HepG2 (cell line): Measurements from ENCODE around the gene OPA3. TPM values are rescaled to one million over a fixed set of nuclear protein-coding genes. Genes with fewer than 3 reads are reported as not detected.

Source experiments
- ATAC-seq: fragments of 200-7000 bp; cut with Tn5 transposase; 3 replicates; pipeline ENCODE4 v1.9.1; 2020; ENCODE audit warnings: mild to moderate bottlenecking, moderate library complexity
- BruUV-seq: library from RNA; stranded (reverse); fragments of 400-500 nt; replicated peaks from 2 replicates; lab custom pipeline; 2021; lab: Mats Ljungman, UMichigan
- CTCF ChIA-PET: fragments of 300-600 bp; formaldehyde crosslinking; extraction: SDS; loops from one replicate; lab custom pipeline; 2021; ENCODE audit warnings: low total read pairs, inconsistent platforms, low intra/inter-chr PET ratio; lab: Yijun Ruan, JAX
- POLR2A ChIA-PET: fragments of 350-600 bp; sonication (Branson Sonifier 250); formaldehyde crosslinking; loops from one replicate; lab custom pipeline; 2020; ENCODE audit warnings: antibody characterized with exemption, inconsistent platforms; lab: Yijun Ruan, JAX
- DNase-seq: peaks from one replicate; pipeline ENCODE4 v3.0.0-alpha.2; 2015; ENCODE audit warnings: low spot score
- FAIRE-seq: peaks from 3 replicates; lab custom pipeline; 2011; peaks lifted over from hg19 to GRCh38; lab: Jason Lieb, UNC
- H2AFZ ChIP-seq: one replicate; pipeline ENCODE4 v1.6.1; 2011; ENCODE audit warnings: low read length, inconsistent platforms
- H3K27ac ChIP-seq: fragments of 300-600 bp; 3 replicates; pipeline ENCODE4 v1.8.0; 2011; ENCODE audit warnings: mixed run types, mild to moderate bottlenecking, mixed read lengths, low read length, inconsistent platforms; ENCODE audit not compliant: insufficient read depth; ENCODE audit errors: extremely low read length
- H3K27me3 ChIP-seq, 2 experiments: fragments of 200-600 bp in 1 of 2; 2 replicates in 1 of 2; 3 replicates in 1 of 2; pipeline versions ENCODE4 v1.6.0 to v1.8.0; 2011; ENCODE audit warnings: low read length in 2 of 2, mild to moderate bottlenecking in 2 of 2, moderate library complexity in 2 of 2, inconsistent platforms in 1 of 2; ENCODE audit not compliant: insufficient read depth in 2 of 2, control insufficient read depth in 1 of 2
- H3K36me3 ChIP-seq, 2 experiments: fragments of 200-600 bp in 1 of 2; replicated peaks in 1 of 2; 2 replicates in 1 of 2; 3 replicates in 1 of 2; pipeline versions ENCODE4 v1.5.1 to v1.8.0; 2011; ENCODE audit warnings: low read length in 2 of 2, inconsistent platforms in 1 of 2; ENCODE audit not compliant: insufficient read depth in 2 of 2, control insufficient read depth in 1 of 2
- H3K4me1 ChIP-seq: 2 replicates; pipeline ENCODE4 v1.5.1; 2012; ENCODE audit warnings: low read length, inconsistent platforms; ENCODE audit not compliant: insufficient read depth
- H3K4me2 ChIP-seq: 2 replicates; pipeline ENCODE4 v1.6.0; 2011; ENCODE audit warnings: low read depth, low read length, inconsistent platforms
- H3K4me3 ChIP-seq, 3 experiments: fragments of 200-600 bp in 1 of 3; sonication (generic), shearing (Covaris generic) in 1 of 3; replicated peaks in 1 of 3; 2 replicates each; pipeline ENCODE4 v1.5.1; 2011 to 2016; ENCODE audit warnings: low read length in 3 of 3, inconsistent platforms in 2 of 3, low read depth in 2 of 3, mild to moderate bottlenecking in 2 of 3, control low read depth in 1 of 3, mixed read lengths in 1 of 3; ENCODE audit not compliant: insufficient read depth in 1 of 3
- H3K79me2 ChIP-seq: one replicate; pipeline ENCODE4 v1.6.1; 2011; ENCODE audit warnings: low read length, inconsistent platforms; ENCODE audit not compliant: insufficient read depth
- H3K9ac ChIP-seq: 2 replicates; pipeline ENCODE4 v1.6.0; 2011; ENCODE audit warnings: mild to moderate bottlenecking, low read depth, low read length, inconsistent platforms; ENCODE audit not compliant: insufficient read depth
- H3K9me3 ChIP-seq: 2 replicates; pipeline ENCODE4 v1.5.1; 2012; ENCODE audit warnings: mild to moderate bottlenecking, low read length
- H4K20me1 ChIP-seq: 2 replicates; pipeline ENCODE4 v1.6.0; 2011; ENCODE audit warnings: inconsistent platforms, mild to moderate bottlenecking, low read length, moderate library complexity; ENCODE audit not compliant: insufficient read depth
- NFYB ChIP-seq: sonication (generic); formaldehyde crosslinking; IDR thresholded peaks from 2 replicates; pipeline ENCODE4 v1.4.0; 2020; ENCODE audit warnings: missing genetic modification reagents
- ZNF274 ChIP-seq: sonication (generic); formaldehyde crosslinking; IDR thresholded peaks from 2 replicates; pipeline ENCODE4 v1.5.1; 2020; ENCODE audit warnings: mild to moderate bottlenecking, missing genetic modification reagents
- ZNF572 ChIP-seq: sonication (generic); formaldehyde crosslinking; IDR thresholded peaks from 2 replicates; pipeline ENCODE4 v1.5.1; 2020; ENCODE audit warnings: mild to moderate bottlenecking, missing genetic modification reagents
- WGBS: methylation state at CpG from one replicate; pipeline ENCODE4 v1.1.6; 2017; ENCODE audit warnings: low lambda C conversion rate; 5-methylcytosine and 5-hydroxymethylcytosine counted together
- in situ Hi-C: cut with HindIII; loops from 2 replicates; pipeline ENCODE4 v1.10.0; 2017; ENCODE audit warnings: low pct_unique_long_range_greater_than_20kb; ENCODE audit not compliant: extremely low pct_ligation_motif_present
- intact Hi-C: fragments of 100-400 bp; cut with micrococcal nuclease; formaldehyde crosslinking; loops from one replicate; pipeline ENCODE4 v1.10.0; 2022; ENCODE audit not compliant: unreplicated experiment
- polyA plus RNA-seq, 8 experiments: library from polyadenylated mRNA; depleted of rRNA in 3 of 8; stranded (reverse) in 7 of 8; unstranded in 1 of 8; fragments of >200 nt; fragmentation: Illumina TruSeq in 4 of 8; extraction: Trizol in 4 of 8; gene quantifications; 2 replicates each; pipeline versions ENCODE4 v1.2.1 to v1.2.3, GENCODE V29; 2011 to 2016; ENCODE audit warnings: low read depth in 4 of 8, missing spikeins in 1 of 8, mixed read lengths in 1 of 8; ENCODE audit not compliant: insufficient read depth in 1 of 8
- total RNA-seq, 5 experiments: library from RNA; depleted of rRNA; stranded (reverse); fragments of >200 nt; fragmentation: Illumina TruSeq; extraction: Trizol; gene quantifications; 2 replicates each; pipeline ENCODE4 v1.2.3, GENCODE V29; 2016; ENCODE audit warnings: low read depth in 1 of 5
- TF ChIP-seq, protein P1 (sequence below): sonication (generic); formaldehyde crosslinking; conservative IDR thresholded peaks from 2 replicates; pipeline ENCODE4 v1.8.0; 2022; ENCODE audit warnings: mild to moderate bottlenecking, moderate library complexity, missing genetic modification reagents
- TF ChIP-seq, protein P2 (sequence below): sonication (generic); formaldehyde crosslinking; IDR thresholded peaks from 2 replicates; pipeline ENCODE4 v1.4.0; 2020; ENCODE audit warnings: mild to moderate bottlenecking, missing genetic modification reagents
- TF ChIP-seq, protein P3 (sequence below): sonication (generic); formaldehyde crosslinking; IDR thresholded peaks from 2 replicates; pipeline ENCODE4 v1.9.0; 2021; ENCODE audit warnings: mild to moderate bottlenecking, missing genetic modification reagents
- TF ChIP-seq, protein P4 (sequence below): sonication (generic); formaldehyde crosslinking; IDR thresholded peaks from 2 replicates; pipeline ENCODE4 v1.4.0; 2020; ENCODE audit warnings: mild to moderate bottlenecking, missing genetic modification reagents, borderline replicate concordance

Gene OPA3
- total and polyA plus RNA-seq, 2 of the 13 experiments (the other 11 are each of a cell fraction or from before 2014, with no cell fraction given): 8.3 to 17.7 TPM

DNA sequence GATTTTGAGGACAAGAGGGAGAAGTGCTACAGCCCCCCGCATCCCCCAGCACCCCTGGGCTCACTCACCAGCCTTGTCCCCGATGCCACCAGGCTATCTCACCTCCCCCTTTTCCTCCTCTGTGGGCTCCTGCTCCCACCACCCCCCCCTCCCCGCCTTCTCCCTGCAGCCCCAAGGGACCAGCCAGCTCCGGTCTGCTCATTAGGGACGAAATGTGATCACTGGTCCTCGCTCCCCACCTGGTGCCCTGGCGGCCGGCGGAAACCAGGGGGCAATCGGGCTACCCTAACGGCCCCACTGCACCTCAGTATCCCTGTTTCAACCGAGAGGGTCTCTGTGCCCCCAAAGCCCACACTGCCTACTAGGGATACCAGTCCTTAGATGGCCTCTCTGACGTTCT lies 14.7 kb upstream of the OPA3 start:
- ChIA-PET CTCF (no interaction called here), POLR2A (interaction anchor here (1.1 kb wide), 1 partner anchor 15 kb away, joined by 3 read pairs; the partner anchor contains the start of gene OPA3)
- WGBS: 5% methylated on average over 12 of the region's 13 CpGs
- Histone ChIP-seq H3K36me3 (no peaks in the 10 kb centered on the region), H3K4me1 (no peaks in the 10 kb centered on the region), H3K4me2 (no peak overlapping the region), H3K27me3 (peaks cover 7 to 61% of the 10 kb centered on the region in 2 experiments), H2AFZ (no peak overlapping the region), H4K20me1 (no peaks in the 10 kb centered on the region), H3K27ac (no peak overlapping the region), H3K79me2 (no peaks in the 10 kb centered on the region)
- DNase-seq: no peak
- TF ChIP-seq, protein P1, sequence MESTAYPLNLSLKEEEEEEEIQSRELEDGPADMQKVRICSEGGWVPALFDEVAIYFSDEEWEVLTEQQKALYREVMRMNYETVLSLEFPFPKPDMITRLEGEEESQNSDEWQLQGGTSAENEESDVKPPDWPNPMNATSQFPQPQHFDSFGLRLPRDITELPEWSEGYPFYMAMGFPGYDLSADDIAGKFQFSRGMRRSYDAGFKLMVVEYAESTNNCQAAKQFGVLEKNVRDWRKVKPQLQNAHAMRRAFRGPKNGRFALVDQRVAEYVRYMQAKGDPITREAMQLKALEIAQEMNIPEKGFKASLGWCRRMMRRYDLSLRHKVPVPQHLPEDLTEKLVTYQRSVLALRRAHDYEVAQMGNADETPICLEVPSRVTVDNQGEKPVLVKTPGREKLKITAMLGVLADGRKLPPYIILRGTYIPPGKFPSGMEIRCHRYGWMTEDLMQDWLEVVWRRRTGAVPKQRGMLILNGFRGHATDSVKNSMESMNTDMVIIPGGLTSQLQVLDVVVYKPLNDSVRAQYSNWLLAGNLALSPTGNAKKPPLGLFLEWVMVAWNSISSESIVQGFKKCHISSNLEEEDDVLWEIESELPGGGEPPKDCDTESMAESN (CRISPR knock-in tag): no peak
- TF ChIP-seq ZNF274 (CRISPR knock-in tag): no peak
- TF ChIP-seq, protein P2, sequence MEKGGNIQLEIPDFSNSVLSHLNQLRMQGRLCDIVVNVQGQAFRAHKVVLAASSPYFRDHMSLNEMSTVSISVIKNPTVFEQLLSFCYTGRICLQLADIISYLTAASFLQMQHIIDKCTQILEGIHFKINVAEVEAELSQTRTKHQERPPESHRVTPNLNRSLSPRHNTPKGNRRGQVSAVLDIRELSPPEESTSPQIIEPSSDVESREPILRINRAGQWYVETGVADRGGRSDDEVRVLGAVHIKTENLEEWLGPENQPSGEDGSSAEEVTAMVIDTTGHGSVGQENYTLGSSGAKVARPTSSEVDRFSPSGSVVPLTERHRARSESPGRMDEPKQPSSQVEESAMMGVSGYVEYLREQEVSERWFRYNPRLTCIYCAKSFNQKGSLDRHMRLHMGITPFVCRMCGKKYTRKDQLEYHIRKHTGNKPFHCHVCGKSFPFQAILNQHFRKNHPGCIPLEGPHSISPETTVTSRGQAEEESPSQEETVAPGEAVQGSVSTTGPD (CRISPR knock-in tag): no peak
- TF ChIP-seq, protein P3, sequence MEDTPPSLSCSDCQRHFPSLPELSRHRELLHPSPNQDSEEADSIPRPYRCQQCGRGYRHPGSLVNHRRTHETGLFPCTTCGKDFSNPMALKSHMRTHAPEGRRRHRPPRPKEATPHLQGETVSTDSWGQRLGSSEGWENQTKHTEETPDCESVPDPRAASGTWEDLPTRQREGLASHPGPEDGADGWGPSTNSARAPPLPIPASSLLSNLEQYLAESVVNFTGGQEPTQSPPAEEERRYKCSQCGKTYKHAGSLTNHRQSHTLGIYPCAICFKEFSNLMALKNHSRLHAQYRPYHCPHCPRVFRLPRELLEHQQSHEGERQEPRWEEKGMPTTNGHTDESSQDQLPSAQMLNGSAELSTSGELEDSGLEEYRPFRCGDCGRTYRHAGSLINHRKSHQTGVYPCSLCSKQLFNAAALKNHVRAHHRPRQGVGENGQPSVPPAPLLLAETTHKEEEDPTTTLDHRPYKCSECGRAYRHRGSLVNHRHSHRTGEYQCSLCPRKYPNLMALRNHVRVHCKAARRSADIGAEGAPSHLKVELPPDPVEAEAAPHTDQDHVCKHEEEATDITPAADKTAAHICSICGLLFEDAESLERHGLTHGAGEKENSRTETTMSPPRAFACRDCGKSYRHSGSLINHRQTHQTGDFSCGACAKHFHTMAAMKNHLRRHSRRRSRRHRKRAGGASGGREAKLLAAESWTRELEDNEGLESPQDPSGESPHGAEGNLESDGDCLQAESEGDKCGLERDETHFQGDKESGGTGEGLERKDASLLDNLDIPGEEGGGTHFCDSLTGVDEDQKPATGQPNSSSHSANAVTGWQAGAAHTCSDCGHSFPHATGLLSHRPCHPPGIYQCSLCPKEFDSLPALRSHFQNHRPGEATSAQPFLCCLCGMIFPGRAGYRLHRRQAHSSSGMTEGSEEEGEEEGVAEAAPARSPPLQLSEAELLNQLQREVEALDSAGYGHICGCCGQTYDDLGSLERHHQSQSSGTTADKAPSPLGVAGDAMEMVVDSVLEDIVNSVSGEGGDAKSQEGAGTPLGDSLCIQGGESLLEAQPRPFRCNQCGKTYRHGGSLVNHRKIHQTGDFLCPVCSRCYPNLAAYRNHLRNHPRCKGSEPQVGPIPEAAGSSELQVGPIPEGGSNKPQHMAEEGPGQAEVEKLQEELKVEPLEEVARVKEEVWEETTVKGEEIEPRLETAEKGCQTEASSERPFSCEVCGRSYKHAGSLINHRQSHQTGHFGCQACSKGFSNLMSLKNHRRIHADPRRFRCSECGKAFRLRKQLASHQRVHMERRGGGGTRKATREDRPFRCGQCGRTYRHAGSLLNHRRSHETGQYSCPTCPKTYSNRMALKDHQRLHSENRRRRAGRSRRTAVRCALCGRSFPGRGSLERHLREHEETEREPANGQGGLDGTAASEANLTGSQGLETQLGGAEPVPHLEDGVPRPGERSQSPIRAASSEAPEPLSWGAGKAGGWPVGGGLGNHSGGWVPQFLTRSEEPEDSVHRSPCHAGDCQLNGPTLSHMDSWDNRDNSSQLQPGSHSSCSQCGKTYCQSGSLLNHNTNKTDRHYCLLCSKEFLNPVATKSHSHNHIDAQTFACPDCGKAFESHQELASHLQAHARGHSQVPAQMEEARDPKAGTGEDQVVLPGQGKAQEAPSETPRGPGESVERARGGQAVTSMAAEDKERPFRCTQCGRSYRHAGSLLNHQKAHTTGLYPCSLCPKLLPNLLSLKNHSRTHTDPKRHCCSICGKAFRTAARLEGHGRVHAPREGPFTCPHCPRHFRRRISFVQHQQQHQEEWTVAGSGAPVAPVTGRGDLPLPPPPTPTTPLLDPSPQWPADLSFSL: no peak
- TF ChIP-seq NFYB (CRISPR knock-in tag): no peak
- TF ChIP-seq ZNF572 (CRISPR knock-in tag): no peak
- TF ChIP-seq, protein P4, sequence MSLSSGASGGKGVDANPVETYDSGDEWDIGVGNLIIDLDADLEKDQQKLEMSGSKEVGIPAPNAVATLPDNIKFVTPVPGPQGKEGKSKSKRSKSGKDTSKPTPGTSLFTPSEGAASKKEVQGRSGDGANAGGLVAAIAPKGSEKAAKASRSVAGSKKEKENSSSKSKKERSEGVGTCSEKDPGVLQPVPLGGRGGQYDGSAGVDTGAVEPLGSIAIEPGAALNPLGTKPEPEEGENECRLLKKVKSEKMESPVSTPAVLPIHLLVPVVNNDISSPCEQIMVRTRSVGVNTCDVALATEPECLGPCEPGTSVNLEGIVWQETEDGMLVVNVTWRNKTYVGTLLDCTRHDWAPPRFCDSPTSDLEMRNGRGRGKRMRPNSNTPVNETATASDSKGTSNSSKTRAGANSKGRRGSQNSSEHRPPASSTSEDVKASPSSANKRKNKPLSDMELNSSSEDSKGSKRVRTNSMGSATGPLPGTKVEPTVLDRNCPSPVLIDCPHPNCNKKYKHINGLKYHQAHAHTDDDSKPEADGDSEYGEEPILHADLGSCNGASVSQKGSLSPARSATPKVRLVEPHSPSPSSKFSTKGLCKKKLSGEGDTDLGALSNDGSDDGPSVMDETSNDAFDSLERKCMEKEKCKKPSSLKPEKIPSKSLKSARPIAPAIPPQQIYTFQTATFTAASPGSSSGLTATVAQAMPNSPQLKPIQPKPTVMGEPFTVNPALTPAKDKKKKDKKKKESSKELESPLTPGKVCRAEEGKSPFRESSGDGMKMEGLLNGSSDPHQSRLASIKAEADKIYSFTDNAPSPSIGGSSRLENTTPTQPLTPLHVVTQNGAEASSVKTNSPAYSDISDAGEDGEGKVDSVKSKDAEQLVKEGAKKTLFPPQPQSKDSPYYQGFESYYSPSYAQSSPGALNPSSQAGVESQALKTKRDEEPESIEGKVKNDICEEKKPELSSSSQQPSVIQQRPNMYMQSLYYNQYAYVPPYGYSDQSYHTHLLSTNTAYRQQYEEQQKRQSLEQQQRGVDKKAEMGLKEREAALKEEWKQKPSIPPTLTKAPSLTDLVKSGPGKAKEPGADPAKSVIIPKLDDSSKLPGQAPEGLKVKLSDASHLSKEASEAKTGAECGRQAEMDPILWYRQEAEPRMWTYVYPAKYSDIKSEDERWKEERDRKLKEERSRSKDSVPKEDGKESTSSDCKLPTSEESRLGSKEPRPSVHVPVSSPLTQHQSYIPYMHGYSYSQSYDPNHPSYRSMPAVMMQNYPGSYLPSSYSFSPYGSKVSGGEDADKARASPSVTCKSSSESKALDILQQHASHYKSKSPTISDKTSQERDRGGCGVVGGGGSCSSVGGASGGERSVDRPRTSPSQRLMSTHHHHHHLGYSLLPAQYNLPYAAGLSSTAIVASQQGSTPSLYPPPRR (CRISPR knock-in tag): no peak
- TF ChIP-seq, all 625 proteins: peak for 0
- BruUV-seq: no TSS peak
- ATAC-seq (no peak), FAIRE-seq (no peak)
- intact Hi-C loops (no loop called here), in situ Hi-C loops (no loop called here)
- Histone ChIP-seq H3K9ac (no peak overlapping the region), H3K4me3 (no peak overlapping the region), H3K9me3 (no peaks in the 10 kb centered on the region)
